ENCODE results near the gene MAMDC2. TPM values are rescaled to one million over a fixed set of nuclear protein-coding genes. Genes with fewer than 3 reads are reported as not detected.

The MAMDC2 gene
- total RNA-seq, 4 donors from 2014 or later: 8.9 to 24.7 (median 17.4) TPM

- peaks cover 0 to 19% (median 0%) of the 10 kb centered on the region in 4 donors for H3K4me1 ChIP-seq
- H3K36me3 ChIP-seq: no peaks in the 10 kb centered on the region
- H3K27ac ChIP-seq: peak overlapping the region in 2 of 4 donors; percentile 14 to 64
- DNase-seq: no peak
- no peaks in the 10 kb centered on the region for H3K9me3 ChIP-seq
- no peak overlapping the region for H3K4me3 ChIP-seq
- H3K27me3 ChIP-seq: no peaks in the 10 kb centered on the region
- no peak for TF ChIP-seq POLR2A (IDR thresholded peaks at IDR 0.05)
- TF ChIP-seq, protein P1, sequence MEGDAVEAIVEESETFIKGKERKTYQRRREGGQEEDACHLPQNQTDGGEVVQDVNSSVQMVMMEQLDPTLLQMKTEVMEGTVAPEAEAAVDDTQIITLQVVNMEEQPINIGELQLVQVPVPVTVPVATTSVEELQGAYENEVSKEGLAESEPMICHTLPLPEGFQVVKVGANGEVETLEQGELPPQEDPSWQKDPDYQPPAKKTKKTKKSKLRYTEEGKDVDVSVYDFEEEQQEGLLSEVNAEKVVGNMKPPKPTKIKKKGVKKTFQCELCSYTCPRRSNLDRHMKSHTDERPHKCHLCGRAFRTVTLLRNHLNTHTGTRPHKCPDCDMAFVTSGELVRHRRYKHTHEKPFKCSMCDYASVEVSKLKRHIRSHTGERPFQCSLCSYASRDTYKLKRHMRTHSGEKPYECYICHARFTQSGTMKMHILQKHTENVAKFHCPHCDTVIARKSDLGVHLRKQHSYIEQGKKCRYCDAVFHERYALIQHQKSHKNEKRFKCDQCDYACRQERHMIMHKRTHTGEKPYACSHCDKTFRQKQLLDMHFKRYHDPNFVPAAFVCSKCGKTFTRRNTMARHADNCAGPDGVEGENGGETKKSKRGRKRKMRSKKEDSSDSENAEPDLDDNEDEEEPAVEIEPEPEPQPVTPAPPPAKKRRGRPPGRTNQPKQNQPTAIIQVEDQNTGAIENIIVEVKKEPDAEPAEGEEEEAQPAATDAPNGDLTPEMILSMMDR (IDR thresholded peaks at IDR 0.05): no peak
These were observed 9.1 kb downstream of the MAMDC2 start for GRCh38 chr9:70052768-70053167.

DNA sequence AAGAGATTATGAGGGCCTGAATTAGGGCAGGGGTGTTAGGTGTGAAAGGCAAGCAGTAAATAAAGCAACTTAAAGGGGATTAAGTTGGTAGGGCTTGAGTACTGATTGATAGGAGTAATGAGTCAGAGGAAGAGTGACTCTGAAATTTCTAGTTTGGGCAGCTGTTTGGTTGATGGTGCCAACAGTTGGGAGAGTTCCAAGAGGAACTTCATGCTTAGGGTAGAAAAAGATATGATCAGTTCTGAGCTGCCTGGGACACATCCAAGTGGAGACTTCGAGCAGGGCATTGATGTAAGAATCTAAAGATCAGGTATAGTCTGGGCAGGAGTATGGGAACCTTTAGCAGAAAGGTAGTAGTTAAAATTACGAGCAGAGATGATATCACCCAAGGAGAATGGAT is 10.2 kb downstream of the MAMDC2 start:
- Histone ChIP-seq H3K9me3 (no peaks in the 10 kb centered on the region), H3K27me3 (no peaks in the 10 kb centered on the region), H3K4me3 (no peak overlapping the region), H3K36me3 (no peaks in the 10 kb centered on the region), H3K27ac (peak overlapping the region in 2 of 4 donors; percentile 34 to 64), H3K4me1 (peaks cover 0 to 12% (median 0%) of the 10 kb centered on the region in 4 donors)
- TF ChIP-seq POLR2A (IDR thresholded peaks at IDR 0.05): no peak
- TF ChIP-seq, protein P1 (IDR thresholded peaks at IDR 0.05): no peak
- no peak for DNase-seq

DNA sequence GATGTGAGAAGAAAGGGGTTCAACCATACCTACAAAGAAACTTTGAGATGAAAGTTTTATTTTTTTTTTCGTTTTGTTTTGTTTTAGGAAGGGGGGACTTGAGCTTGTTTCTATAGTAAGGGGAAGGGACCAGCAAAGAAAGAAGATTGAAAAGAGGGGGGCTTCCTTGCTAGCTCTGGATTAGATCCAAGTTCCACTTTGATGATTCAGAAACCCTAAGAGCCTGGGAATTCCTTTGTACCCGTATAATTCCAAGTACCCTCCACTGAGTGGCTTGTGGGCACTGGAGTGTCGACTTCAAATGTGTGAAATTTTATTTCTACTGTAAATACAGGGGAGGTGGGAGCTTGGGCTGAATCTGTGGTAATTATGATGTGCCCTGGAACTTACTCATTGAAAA is 10.9 kb downstream of the MAMDC2 start:
- peak overlapping the region in 2 of 4 donors; percentile 48 to 64 for H3K27ac ChIP-seq
- no peaks in the 10 kb centered on the region for H3K36me3 ChIP-seq
- TF ChIP-seq, protein P1 (IDR thresholded peaks at IDR 0.05): no peak
- no peak for TF ChIP-seq POLR2A (IDR thresholded peaks at IDR 0.05)
- H3K4me3 ChIP-seq: no peak overlapping the region
- no peaks in the 10 kb centered on the region for H3K27me3 ChIP-seq
- H3K9me3 ChIP-seq: no peaks in the 10 kb centered on the region
- H3K4me1 ChIP-seq: peaks cover 0 to 8% (median 0%) of the 10 kb centered on the region in 4 donors
- DNase-seq: no peak

DNA sequence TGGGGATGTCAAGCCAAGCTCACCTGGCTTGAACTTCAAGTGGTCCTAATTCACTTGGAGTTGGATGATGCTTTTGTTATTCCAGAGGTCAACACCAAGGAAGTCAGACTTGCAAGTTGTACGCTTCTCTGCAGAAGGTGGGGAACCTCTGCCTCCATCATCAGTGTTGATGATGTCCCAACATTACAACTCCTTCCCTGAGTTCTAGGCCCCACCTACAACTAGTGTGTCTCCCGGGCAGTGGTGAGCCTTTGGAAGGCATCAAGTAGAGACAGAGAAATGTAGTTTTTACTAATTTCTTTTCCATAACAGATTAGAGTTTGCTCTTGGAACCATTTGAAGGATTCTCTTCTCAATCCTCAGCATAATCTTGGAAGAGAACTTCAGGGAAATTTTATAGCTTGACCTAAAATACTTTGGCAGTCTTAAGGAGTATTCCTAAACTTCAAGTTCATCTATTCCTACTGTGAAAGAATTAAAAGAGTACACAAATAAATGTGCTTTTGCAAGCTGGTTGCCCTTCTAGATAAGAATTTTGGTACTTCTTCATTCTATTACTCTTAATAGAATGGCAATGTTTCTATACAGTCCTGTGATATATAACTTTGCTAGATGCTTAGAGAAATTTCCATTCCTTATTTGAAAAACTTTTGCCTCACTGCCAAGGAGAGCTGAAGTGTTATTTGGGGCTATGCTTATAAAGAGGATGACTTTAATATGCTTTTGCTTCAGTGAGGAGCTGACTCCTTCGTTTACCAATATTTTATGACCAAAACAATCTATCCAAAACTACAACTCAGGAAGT is 12.0 kb downstream of the MAMDC2 start:
- H3K4me1 ChIP-seq: peaks cover 0 to 7% (median 0%) of the 10 kb centered on the region in 4 donors
- no peaks in the 10 kb centered on the region for H3K9me3 ChIP-seq
- TF ChIP-seq, protein P1 (IDR thresholded peaks at IDR 0.05): no peak
- TF ChIP-seq POLR2A (IDR thresholded peaks at IDR 0.05): no peak
- H3K27ac ChIP-seq: peak overlapping the region in 2 of 4 donors; percentile 48 to 64
- no peak overlapping the region for H3K4me3 ChIP-seq
- H3K36me3 ChIP-seq: no peaks in the 10 kb centered on the region
- no peak for DNase-seq
- H3K27me3 ChIP-seq: no peaks in the 10 kb centered on the region

GRCh38 chr9:70056211-70056944 is 12.7 kb downstream of the MAMDC2 start:
- no peaks in the 10 kb centered on the region for H3K27me3 ChIP-seq
- peaks cover 0 to 7% (median 0%) of the 10 kb centered on the region in 4 donors for H3K4me1 ChIP-seq
- TF ChIP-seq POLR2A (IDR thresholded peaks at IDR 0.05): no peak
- TF ChIP-seq, protein P1 (IDR thresholded peaks at IDR 0.05): no peak
- H3K4me3 ChIP-seq: no peak overlapping the region
- no peaks in the 10 kb centered on the region for H3K9me3 ChIP-seq
- H3K27ac ChIP-seq: peak overlapping the region in 2 of 4 donors; percentile 34 to 64
- no peaks in the 10 kb centered on the region for H3K36me3 ChIP-seq
- no peak for DNase-seq

All from Peyer's patch (tissue), 4 donors.